ENCODE data around the gene IL31.

The IL31 gene

GRCh38 chr12:122150127-122150681 is 23.8 kb downstream of the IL31 start:
- Histone ChIP-seq H3K4me1 (ENCODE audit: control insufficient read depth, insufficient read depth, low read length, unreplicated experiment) (no peaks in the 10 kb centered on the region), H3K36me3 (ENCODE audit: insufficient read depth, low read length) (no peaks in the 10 kb centered on the region), H3K4me3 (ENCODE audit: low read depth, low read length) (no peak overlapping the region), H3K79me2 (ENCODE audit: control insufficient read depth, insufficient read depth, low read length, unreplicated experiment) (no peaks in the 10 kb centered on the region), H2AFZ (ENCODE audit: low read length, unreplicated experiment) (no peak overlapping the region), H3K27ac (ENCODE audit: low read depth, low read length) (no peak overlapping the region), H3K27me3 (ENCODE audit: insufficient read depth, low read length) (no peaks in the 10 kb centered on the region)

- Histone ChIP-seq H3K27ac (ENCODE audit: low read depth, low read length) (no peak overlapping the region), H3K36me3 (ENCODE audit: insufficient read depth, low read length) (no peaks in the 10 kb centered on the region), H2AFZ (ENCODE audit: low read length, unreplicated experiment) (no peak overlapping the region), H3K79me2 (ENCODE audit: control insufficient read depth, insufficient read depth, low read length, unreplicated experiment) (no peaks in the 10 kb centered on the region), H3K4me1 (ENCODE audit: control insufficient read depth, insufficient read depth, low read length, unreplicated experiment) (no peaks in the 10 kb centered on the region), H3K27me3 (ENCODE audit: insufficient read depth, low read length) (no peaks in the 10 kb centered on the region), H3K4me3 (ENCODE audit: low read depth, low read length) (no peak overlapping the region)
These were observed 25.4 kb downstream of the IL31 start for GRCh38 chr12:122148657-122149056.

GRCh38 chr12:122147514-122148290 is 26.3 kb downstream of the IL31 start:
- no peaks in the 10 kb centered on the region for H3K79me2 ChIP-seq (ENCODE audit: control insufficient read depth, insufficient read depth, low read length, unreplicated experiment)
- H2AFZ ChIP-seq (ENCODE audit: low read length, unreplicated experiment), result no peak overlapping the region
- H3K27ac ChIP-seq (ENCODE audit: low read depth, low read length), result no peak overlapping the region
- no peak overlapping the region for H3K4me3 ChIP-seq (ENCODE audit: low read depth, low read length)
- no peaks in the 10 kb centered on the region for H3K4me1 ChIP-seq (ENCODE audit: control insufficient read depth, insufficient read depth, low read length, unreplicated experiment)
- no peaks in the 10 kb centered on the region for H3K27me3 ChIP-seq (ENCODE audit: insufficient read depth, low read length)
- no peaks in the 10 kb centered on the region for H3K36me3 ChIP-seq (ENCODE audit: insufficient read depth, low read length)

GRCh38 chr12:122145505-122146330 is 28.3 kb downstream of the IL31 start:
- H3K36me3 ChIP-seq (ENCODE audit: insufficient read depth, low read length), result no peaks in the 10 kb centered on the region

GRCh38 chr12:122144885-122145284 is 29.1 kb downstream of the IL31 start:
- H3K27me3 ChIP-seq (ENCODE audit: insufficient read depth, low read length), result no peaks in the 10 kb centered on the region
- H3K27ac ChIP-seq (ENCODE audit: low read depth, low read length), result no peak overlapping the region
- H3K4me3 ChIP-seq (ENCODE audit: low read depth, low read length), result no peak overlapping the region
- no peaks in the 10 kb centered on the region for H3K4me1 ChIP-seq (ENCODE audit: control insufficient read depth, insufficient read depth, low read length, unreplicated experiment)
- H3K79me2 ChIP-seq (ENCODE audit: control insufficient read depth, insufficient read depth, low read length, unreplicated experiment), result no peaks in the 10 kb centered on the region
- H2AFZ ChIP-seq (ENCODE audit: low read length, unreplicated experiment), result no peak overlapping the region
- H3K36me3 ChIP-seq (ENCODE audit: insufficient read depth, low read length), result no peaks in the 10 kb centered on the region

More at GRCh38 chr12:122145505-122146330, 28.3 kb downstream of the IL31 start:
- Histone ChIP-seq H3K4me1 (ENCODE audit: control insufficient read depth, insufficient read depth, low read length, unreplicated experiment) (no peaks in the 10 kb centered on the region), H3K79me2 (ENCODE audit: control insufficient read depth, insufficient read depth, low read length, unreplicated experiment) (no peaks in the 10 kb centered on the region), H3K4me3 (ENCODE audit: low read depth, low read length) (no peak overlapping the region), H2AFZ (ENCODE audit: low read length, unreplicated experiment) (no peak overlapping the region), H3K27me3 (ENCODE audit: insufficient read depth, low read length) (no peaks in the 10 kb centered on the region), H3K27ac (ENCODE audit: low read depth, low read length) (no peak overlapping the region)

- H3K4me3 ChIP-seq (ENCODE audit: low read depth, low read length), result no peak overlapping the region
- no peaks in the 10 kb centered on the region for H3K79me2 ChIP-seq (ENCODE audit: control insufficient read depth, insufficient read depth, low read length, unreplicated experiment)
- no peaks in the 10 kb centered on the region for H3K4me1 ChIP-seq (ENCODE audit: control insufficient read depth, insufficient read depth, low read length, unreplicated experiment)
- H3K27me3 ChIP-seq (ENCODE audit: insufficient read depth, low read length), result no peaks in the 10 kb centered on the region
- H3K27ac ChIP-seq (ENCODE audit: low read depth, low read length), result no peak overlapping the region
- H3K36me3 ChIP-seq (ENCODE audit: insufficient read depth, low read length), result no peaks in the 10 kb centered on the region
- H2AFZ ChIP-seq (ENCODE audit: low read length, unreplicated experiment), result no peak overlapping the region
These were observed 31.2 kb downstream of the IL31 start for GRCh38 chr12:122142857-122143256.

- no peaks in the 10 kb centered on the region for H3K27me3 ChIP-seq (ENCODE audit: insufficient read depth, low read length)
- no peak overlapping the region for H3K4me3 ChIP-seq (ENCODE audit: low read depth, low read length)
- H3K79me2 ChIP-seq (ENCODE audit: control insufficient read depth, insufficient read depth, low read length, unreplicated experiment), result no peaks in the 10 kb centered on the region
- no peak overlapping the region for H2AFZ ChIP-seq (ENCODE audit: low read length, unreplicated experiment)
- no peaks in the 10 kb centered on the region for H3K36me3 ChIP-seq (ENCODE audit: insufficient read depth, low read length)
- H3K4me1 ChIP-seq (ENCODE audit: control insufficient read depth, insufficient read depth, low read length, unreplicated experiment), result no peaks in the 10 kb centered on the region
- H3K27ac ChIP-seq (ENCODE audit: low read depth, low read length), result no peak overlapping the region
These were observed 31.9 kb downstream of the IL31 start for GRCh38 chr12:122141911-122142725.

- no peaks in the 10 kb centered on the region for H3K36me3 ChIP-seq (ENCODE audit: insufficient read depth, low read length)
- H3K4me3 ChIP-seq (ENCODE audit: low read depth, low read length), result no peak overlapping the region
- no peaks in the 10 kb centered on the region for H3K4me1 ChIP-seq (ENCODE audit: control insufficient read depth, insufficient read depth, low read length, unreplicated experiment)
- H2AFZ ChIP-seq (ENCODE audit: low read length, unreplicated experiment), result no peak overlapping the region
- H3K27me3 ChIP-seq (ENCODE audit: insufficient read depth, low read length), result no peaks in the 10 kb centered on the region
- no peaks in the 10 kb centered on the region for H3K79me2 ChIP-seq (ENCODE audit: control insufficient read depth, insufficient read depth, low read length, unreplicated experiment)
- H3K27ac ChIP-seq (ENCODE audit: low read depth, low read length), result no peak overlapping the region
These were observed 33.4 kb downstream of the IL31 start for GRCh38 chr12:122140467-122141257.

GRCh38 chr12:122139941-122140340 is 34.1 kb downstream of the IL31 start:
- H3K4me3 ChIP-seq (ENCODE audit: low read depth, low read length), result no peak overlapping the region
- H3K36me3 ChIP-seq (ENCODE audit: insufficient read depth, low read length), result no peaks in the 10 kb centered on the region
- no peak overlapping the region for H3K27ac ChIP-seq (ENCODE audit: low read depth, low read length)
- no peaks in the 10 kb centered on the region for H3K27me3 ChIP-seq (ENCODE audit: insufficient read depth, low read length)
- H3K4me1 ChIP-seq (ENCODE audit: control insufficient read depth, insufficient read depth, low read length, unreplicated experiment), result no peaks in the 10 kb centered on the region
- no peak overlapping the region for H2AFZ ChIP-seq (ENCODE audit: low read length, unreplicated experiment)
- no peaks in the 10 kb centered on the region for H3K79me2 ChIP-seq (ENCODE audit: control insufficient read depth, insufficient read depth, low read length, unreplicated experiment)

- Histone ChIP-seq H3K4me1 (ENCODE audit: control insufficient read depth, insufficient read depth, low read length, unreplicated experiment) (no peaks in the 10 kb centered on the region), H3K79me2 (ENCODE audit: control insufficient read depth, insufficient read depth, low read length, unreplicated experiment) (no peaks in the 10 kb centered on the region), H3K4me3 (ENCODE audit: low read depth, low read length) (no peak overlapping the region), H2AFZ (ENCODE audit: low read length, unreplicated experiment) (no peak overlapping the region), H3K36me3 (ENCODE audit: insufficient read depth, low read length) (no peaks in the 10 kb centered on the region), H3K27ac (ENCODE audit: low read depth, low read length) (no peak overlapping the region), H3K27me3 (ENCODE audit: insufficient read depth, low read length) (no peaks in the 10 kb centered on the region)
These were observed 34.8 kb downstream of the IL31 start for GRCh38 chr12:122139266-122139665.

Data from ACC112 (cell line).